Neural crest cell (in vitro differentiated cells): ENCODE results near the gene ABCA13. TPM values are rescaled to one million over a fixed set of nuclear protein-coding genes. Genes with fewer than 3 reads are reported as not detected.

Experiments
- DNase-seq: peaks from one replicate; pipeline ENCODE4 v3.0.0; 2021; ENCODE audit warnings: low read depth, mixed read lengths, low spot score
- H3K27ac Mint-ChIP-seq: one replicate; pipeline ENCODE4 v1.8.0; 2021; ENCODE audit warnings: mild to moderate bottlenecking, mixed read lengths; ENCODE audit not compliant: unreplicated experiment
- H3K27me3 Mint-ChIP-seq: 2 replicates; pipeline ENCODE4 v1.8.0; 2021; ENCODE audit warnings: low read depth, mild to moderate bottlenecking, mixed read lengths
- H3K36me3 Mint-ChIP-seq: 2 replicates; pipeline ENCODE4 v1.8.0; 2021; ENCODE audit warnings: low read depth, mild to moderate bottlenecking, mixed read lengths
- H3K4me1 Mint-ChIP-seq: 2 replicates; pipeline ENCODE4 v1.8.0; 2021; ENCODE audit warnings: mixed read lengths
- H3K4me3 Mint-ChIP-seq: one replicate; pipeline ENCODE4 v1.8.0; 2021; ENCODE audit warnings: mild to moderate bottlenecking, mixed read lengths
- H3K9me3 Mint-ChIP-seq: 2 replicates; pipeline ENCODE4 v1.8.0; 2021; ENCODE audit warnings: mixed read lengths
- total RNA-seq: library from RNA; stranded (reverse); gene quantifications from 2 replicates; pipeline ENCODE4 v1.2.1, GENCODE V29; 2021
- TF ChIP-seq, protein P1 (sequence below): fragments of 200-600 bp; sonication (generic); conservative IDR thresholded peaks from 2 replicates; pipeline ENCODE4 v1.5.0; 2021; ENCODE audit warnings: antibody characterized with exemption, mild to moderate bottlenecking

The ABCA13 gene
- total RNA-seq, 1 donor from 2014 or later = 0.89 TPM

- no peak for DNase-seq
- H3K4me3 Mint-ChIP-seq = no peak overlapping the region
- H3K27me3 Mint-ChIP-seq = no peaks in the 10 kb centered on the region
- H3K36me3 Mint-ChIP-seq = no peaks in the 10 kb centered on the region
- no peaks in the 10 kb centered on the region for H3K4me1 Mint-ChIP-seq
- TF ChIP-seq, protein P1, sequence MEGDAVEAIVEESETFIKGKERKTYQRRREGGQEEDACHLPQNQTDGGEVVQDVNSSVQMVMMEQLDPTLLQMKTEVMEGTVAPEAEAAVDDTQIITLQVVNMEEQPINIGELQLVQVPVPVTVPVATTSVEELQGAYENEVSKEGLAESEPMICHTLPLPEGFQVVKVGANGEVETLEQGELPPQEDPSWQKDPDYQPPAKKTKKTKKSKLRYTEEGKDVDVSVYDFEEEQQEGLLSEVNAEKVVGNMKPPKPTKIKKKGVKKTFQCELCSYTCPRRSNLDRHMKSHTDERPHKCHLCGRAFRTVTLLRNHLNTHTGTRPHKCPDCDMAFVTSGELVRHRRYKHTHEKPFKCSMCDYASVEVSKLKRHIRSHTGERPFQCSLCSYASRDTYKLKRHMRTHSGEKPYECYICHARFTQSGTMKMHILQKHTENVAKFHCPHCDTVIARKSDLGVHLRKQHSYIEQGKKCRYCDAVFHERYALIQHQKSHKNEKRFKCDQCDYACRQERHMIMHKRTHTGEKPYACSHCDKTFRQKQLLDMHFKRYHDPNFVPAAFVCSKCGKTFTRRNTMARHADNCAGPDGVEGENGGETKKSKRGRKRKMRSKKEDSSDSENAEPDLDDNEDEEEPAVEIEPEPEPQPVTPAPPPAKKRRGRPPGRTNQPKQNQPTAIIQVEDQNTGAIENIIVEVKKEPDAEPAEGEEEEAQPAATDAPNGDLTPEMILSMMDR = no peak
- H3K27ac Mint-ChIP-seq = no peak overlapping the region
- no peaks in the 10 kb centered on the region for H3K9me3 Mint-ChIP-seq
These were observed 255.2 kb downstream of the ABCA13 start for GRCh38 chr7:48426331-48426965.

- TF ChIP-seq, protein P1 = no peak
- DNase-seq = no peak
- no peaks in the 10 kb centered on the region for H3K27me3 Mint-ChIP-seq
- no peaks in the 10 kb centered on the region for H3K9me3 Mint-ChIP-seq
- no peak overlapping the region for H3K27ac Mint-ChIP-seq
- H3K4me1 Mint-ChIP-seq = no peaks in the 10 kb centered on the region
- no peak overlapping the region for H3K4me3 Mint-ChIP-seq
- no peaks in the 10 kb centered on the region for H3K36me3 Mint-ChIP-seq
These were observed 255.8 kb downstream of the ABCA13 start for GRCh38 chr7:48426966-48427555.

GRCh38 chr7:48427671-48428070, 256.4 kb downstream of the ABCA13 start:
- no peaks in the 10 kb centered on the region for H3K27me3 Mint-ChIP-seq
- TF ChIP-seq, protein P1 = no peak
- no peak overlapping the region for H3K4me3 Mint-ChIP-seq
- no peak for DNase-seq
- no peaks in the 10 kb centered on the region for H3K4me1 Mint-ChIP-seq
- H3K27ac Mint-ChIP-seq = no peak overlapping the region
- H3K9me3 Mint-ChIP-seq = no peaks in the 10 kb centered on the region
- no peaks in the 10 kb centered on the region for H3K36me3 Mint-ChIP-seq

DNA sequence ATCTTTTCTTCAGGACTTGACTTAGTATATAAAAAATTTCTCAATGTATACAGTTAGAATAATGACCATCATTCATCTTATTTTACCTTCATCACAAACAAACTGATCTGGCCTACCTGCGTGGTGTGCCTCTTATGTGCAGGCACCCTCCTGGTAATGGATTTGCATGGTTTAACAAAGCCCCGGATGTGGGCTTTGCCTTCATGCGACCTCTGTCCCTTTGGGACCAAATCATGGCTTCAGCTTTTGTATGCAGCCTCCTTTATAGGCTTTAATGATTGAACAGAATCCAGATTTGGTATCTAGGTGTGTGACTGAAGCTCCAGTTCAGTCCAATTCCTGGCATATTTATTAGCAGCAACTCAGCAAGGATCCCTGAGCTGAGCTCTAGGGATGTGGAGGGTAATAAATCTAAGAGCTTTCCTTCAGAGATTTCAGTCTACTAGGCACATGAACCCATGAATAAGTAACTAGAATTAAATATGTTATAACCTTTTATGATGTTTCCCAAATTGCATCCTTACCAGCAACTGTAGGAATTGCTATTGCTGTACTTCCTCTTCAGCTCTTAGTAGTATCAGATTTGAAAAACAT, 256.9 kb downstream of the ABCA13 start:
- no peak overlapping the region for H3K27ac Mint-ChIP-seq
- H3K9me3 Mint-ChIP-seq = no peaks in the 10 kb centered on the region
- H3K36me3 Mint-ChIP-seq = no peaks in the 10 kb centered on the region
- no peak overlapping the region for H3K4me3 Mint-ChIP-seq
- TF ChIP-seq, protein P1 = no peak
- H3K27me3 Mint-ChIP-seq = no peaks in the 10 kb centered on the region
- no peaks in the 10 kb centered on the region for H3K4me1 Mint-ChIP-seq
- DNase-seq = no peak

DNA sequence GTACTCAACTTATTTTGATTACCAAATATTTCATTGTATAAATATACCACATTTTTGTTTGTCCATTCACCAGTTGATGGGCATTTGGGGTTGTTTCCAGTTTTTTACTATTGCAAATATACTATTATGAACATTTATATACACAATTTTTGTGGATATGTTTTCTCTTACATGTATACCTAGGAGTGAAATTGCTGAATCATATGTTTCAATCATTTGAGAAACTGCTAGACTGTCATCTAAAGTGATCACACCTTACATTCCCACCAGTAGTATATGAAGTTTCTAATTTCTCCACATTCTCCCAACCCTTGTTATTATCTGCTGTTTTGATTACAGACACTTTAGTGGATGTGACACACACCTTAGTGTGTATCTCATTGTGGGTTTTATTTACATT, 257.9 kb downstream of the ABCA13 start:
- Mint-ChIP-seq H3K36me3 (no peaks in the 10 kb centered on the region), H3K4me3 (no peak overlapping the region)

More for the DNA sequence above, 257.9 kb downstream of the ABCA13 start:
- no peaks in the 10 kb centered on the region for H3K4me1 Mint-ChIP-seq
- no peaks in the 10 kb centered on the region for H3K27me3 Mint-ChIP-seq
- no peaks in the 10 kb centered on the region for H3K9me3 Mint-ChIP-seq
- TF ChIP-seq, protein P1 = no peak
- no peak overlapping the region for H3K27ac Mint-ChIP-seq
- no peak for DNase-seq
